KOPT-K1 (cell line): Measurements from ENCODE around the gene GGTLC3.
"Not testable (repeated sequence)": the region's sequence is repeated elsewhere in the genome, so short reads cannot be mapped to it uniquely, and the experiment has no call there.

Source experiments
- H3K27ac ChIP-seq: fragments of 200-600 bp; sonication (generic); 2 replicates; pipeline ENCODE4 v1.5.1; 2016; ENCODE audit warnings: antibody characterized with exemption, mild to moderate bottlenecking, low read depth, low read length; ENCODE audit not compliant: poor library complexity, severe bottlenecking
- H3K36me3 ChIP-seq: fragments of 200-600 bp; sonication (generic); 2 replicates; pipeline ENCODE4 v1.5.1; 2017; ENCODE audit warnings: antibody characterized with exemption, mild to moderate bottlenecking, low read length, moderate library complexity; ENCODE audit not compliant: insufficient read depth
- H3K9me3 ChIP-seq: fragments of 200-600 bp; sonication (generic); 2 replicates; pipeline ENCODE4 v1.5.1; 2017; ENCODE audit warnings: antibody characterized with exemption, low read length, mild to moderate bottlenecking; ENCODE audit not compliant: insufficient read depth, poor library complexity, severe bottlenecking

GGTLC3 gene

DNA sequence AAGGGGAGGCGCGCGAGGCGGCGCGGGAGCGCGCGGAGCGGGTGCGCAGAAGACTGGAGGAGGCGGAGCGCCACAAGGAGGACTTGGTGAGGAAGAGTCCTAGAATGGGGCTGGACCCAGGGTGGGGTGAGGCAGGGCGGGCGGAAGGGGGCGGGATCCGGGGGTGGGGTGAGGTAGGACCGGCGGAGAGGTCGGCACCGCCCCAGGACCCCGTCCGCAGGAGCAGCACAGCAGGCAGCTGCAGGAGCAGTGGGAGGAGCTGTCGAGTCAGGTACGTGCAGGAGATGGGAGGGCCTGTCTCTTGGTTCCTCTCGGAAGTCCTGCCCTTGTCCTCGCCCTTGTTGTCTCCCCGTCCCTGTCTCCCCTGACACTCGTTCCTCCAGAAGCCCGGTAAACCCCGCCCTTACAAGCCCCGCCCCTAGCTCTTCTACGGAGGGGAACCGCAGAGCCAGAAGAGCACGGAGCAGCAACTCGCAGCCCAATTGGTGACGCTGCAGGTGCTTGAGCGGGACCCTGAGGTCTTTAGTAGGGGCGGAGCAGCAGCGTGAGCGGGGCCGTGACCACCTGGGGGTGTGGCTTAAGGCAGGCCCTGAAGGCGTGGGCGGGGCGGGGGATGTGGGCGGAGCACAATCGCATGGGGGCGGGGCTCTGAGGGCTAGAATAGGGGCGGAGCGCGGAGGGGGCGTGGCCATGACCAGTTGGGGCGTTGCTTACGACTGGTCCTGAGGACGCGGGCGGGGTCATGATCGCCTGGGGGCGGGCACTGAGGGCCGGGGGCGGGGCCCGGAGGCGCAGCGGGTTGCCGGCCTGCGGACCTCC lies 10.8 kb upstream of the GGTLC3 start:
- not testable (repeated sequence) for H3K27ac ChIP-seq

DNA sequence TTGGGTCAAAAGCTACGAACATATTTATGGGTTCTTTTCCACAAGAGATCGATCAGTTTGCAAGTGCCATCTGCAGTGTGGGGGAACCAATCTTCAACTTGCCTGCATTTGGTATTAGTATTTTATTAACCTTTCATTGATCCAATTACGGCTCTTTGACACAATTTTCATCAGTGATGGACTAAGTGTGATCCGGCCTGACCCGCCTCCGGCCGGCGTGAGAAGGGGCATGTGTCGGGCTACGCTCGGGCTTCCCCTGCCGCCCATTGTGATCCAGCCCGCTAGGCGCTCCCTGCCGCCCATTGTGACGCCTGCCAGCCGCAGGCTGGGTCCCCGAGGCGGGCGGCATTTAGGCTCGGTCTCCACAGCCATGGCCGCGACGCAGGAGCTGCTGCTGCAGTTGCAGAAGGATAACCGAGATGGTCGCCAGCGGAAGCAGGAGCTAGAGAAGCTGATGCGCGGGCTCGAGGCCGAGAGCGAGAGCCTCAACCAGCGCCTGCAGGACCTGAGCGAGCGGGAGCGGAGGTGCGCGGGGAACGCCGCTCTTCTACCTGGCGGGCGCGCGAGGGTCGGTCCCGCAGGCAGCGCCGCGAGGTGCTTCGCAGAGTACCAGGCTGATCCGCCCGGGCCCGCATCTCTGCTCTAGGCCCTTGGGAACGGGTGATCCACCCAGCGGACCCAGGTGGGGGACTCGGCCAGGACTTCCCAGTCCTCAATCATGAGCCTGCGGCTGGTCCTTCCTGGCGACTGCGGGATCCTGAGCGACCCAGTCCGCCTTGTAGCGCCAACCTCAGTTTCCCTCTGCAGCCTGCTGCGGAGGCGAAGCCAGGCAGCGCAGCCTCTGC lies 10.0 kb upstream of the GGTLC3 start, which contains the start of gene TMEM191B:
Gene TMEM191B (plus strand): TSS at position 51 of the 845 bp plus-strand sequence. CDS start 179 bp downstream, at position 230.
- H3K36me3 ChIP-seq, H3K9me3 ChIP-seq, H3K27ac ChIP-seq: not testable (repeated sequence)

More for the DNA sequence above, 10.8 kb upstream of the GGTLC3 start:
- H3K9me3 ChIP-seq, H3K36me3 ChIP-seq: not testable (repeated sequence)

DNA sequence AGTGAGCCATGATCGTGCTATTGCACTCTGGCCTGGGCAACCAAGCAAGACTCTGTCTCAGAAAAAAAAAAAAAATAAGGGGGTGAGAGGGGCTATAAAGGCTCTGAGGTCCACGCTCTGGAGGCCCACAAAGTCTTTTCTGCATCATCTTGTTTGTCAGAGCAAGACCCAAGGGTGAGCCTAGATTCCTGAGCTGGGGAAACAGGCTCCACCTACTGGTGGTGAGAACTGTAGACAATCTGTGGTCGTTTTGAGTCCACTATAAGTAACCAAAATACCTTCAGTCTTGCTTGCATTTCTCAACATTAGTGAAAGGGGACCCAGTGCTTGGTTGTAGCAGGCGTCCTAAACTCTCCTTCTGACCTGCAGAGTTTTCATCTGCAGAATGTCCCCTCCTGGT lies 5.4 kb upstream of the GGTLC3 start:
- H3K9me3 ChIP-seq, H3K27ac ChIP-seq, H3K36me3 ChIP-seq: not testable (repeated sequence)

DNA sequence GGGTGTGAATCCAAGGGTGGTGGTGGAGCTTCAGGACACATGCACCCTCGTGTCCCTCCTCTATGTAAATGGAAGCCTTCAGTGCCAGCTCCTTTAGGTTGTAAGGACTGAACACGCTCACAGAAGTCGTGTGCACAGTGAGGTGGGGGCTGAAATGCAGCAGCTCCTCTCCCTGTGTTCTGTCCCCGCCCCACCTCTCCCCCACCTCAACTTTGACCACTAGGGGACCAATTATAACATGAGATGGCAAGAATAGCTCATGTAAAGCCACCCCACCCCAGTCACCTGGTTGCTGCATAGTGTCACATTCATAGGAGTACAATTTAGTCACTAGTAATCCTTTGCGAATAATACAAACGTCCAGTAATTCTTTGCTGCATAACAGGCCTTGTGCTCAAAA lies 4.8 kb upstream of the GGTLC3 start:
- not testable (repeated sequence) for H3K27ac ChIP-seq, H3K9me3 ChIP-seq, H3K36me3 ChIP-seq

DNA sequence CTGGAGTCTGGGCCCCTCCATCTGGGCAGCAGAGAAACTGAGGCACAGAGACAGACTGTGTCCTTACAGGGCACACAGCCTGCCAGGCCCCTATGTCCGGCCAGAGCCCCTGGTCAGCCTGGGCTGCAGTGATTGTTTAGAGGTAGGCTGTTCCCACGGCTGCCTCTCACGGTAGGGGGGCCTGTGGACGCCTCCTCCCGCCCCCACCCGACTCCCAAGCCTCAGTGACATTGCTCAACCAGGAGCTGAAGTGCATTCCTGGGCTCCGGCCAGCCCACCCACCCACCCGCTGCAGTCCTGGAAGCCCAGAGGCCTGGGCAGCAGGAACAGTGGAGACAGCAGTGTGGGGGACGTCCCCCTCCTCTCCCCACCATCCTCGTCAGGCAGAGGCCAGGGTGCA lies 4.5 kb downstream of the GGTLC3 start:
- H3K9me3 ChIP-seq, H3K27ac ChIP-seq: not testable (repeated sequence)

DNA sequence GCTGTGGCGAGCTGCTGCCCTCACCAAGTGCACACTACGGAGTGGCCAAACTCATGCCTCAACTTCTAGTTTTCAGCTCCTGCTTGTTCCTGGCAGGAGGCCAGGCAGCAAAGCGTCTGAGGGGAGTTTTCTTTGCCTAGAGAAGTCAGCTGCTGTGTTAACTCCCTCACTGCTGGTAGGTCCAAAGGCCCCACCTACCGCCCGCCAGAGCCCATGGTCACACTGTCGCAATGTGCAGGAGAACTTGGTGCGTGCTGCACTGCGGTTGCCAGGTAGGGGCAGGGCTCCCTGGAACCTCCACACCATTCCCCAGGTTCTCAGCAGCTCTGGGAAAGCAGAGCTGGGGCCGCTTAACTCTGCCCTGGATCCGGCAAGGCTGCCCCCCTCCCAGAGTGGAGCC lies 5.6 kb downstream of the GGTLC3 start:
- not testable (repeated sequence) for H3K27ac ChIP-seq, H3K36me3 ChIP-seq, H3K9me3 ChIP-seq

More for the DNA sequence above, 4.5 kb downstream of the GGTLC3 start:
- not testable (repeated sequence) for H3K36me3 ChIP-seq

DNA sequence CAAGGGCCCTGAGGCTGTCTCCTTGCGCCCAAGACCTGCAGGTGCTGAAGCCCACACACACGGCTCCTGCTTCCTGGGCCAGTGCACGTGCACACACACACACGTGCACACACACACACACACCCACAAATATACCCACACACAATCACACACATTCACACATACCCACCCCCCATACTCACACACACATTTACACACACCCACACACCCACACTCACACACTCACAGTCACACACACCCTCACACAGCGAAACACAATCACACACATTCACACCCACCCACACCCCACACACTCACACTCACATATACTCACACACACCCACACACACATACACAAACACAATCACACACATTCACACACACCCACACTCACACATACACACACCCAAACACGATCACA lies 6.6 kb downstream of the GGTLC3 start:
- not testable (repeated sequence) for H3K36me3 ChIP-seq, H3K27ac ChIP-seq

DNA sequence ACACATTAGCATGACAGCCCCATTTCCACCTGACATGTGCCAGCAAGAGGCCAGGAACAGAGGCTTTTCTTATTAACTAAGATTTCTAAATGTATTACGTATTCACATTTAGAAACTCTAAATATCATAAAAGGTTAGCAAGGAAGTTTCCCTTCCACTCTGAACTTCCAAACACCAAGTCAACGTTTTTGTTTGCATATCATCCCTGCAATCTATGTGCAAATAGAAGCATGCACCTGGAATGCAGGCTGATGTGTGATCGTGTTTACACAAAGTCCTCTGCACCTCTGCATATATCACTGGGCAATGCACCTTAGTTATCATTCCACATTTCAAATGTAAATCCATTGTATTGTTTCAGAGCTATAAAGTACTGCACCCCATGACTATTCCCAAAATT lies 21.7 kb downstream of the GGTLC3 start:
- not testable (repeated sequence) for H3K27ac ChIP-seq, H3K9me3 ChIP-seq, H3K36me3 ChIP-seq

More for the DNA sequence above, 6.6 kb downstream of the GGTLC3 start:
- not testable (repeated sequence) for H3K9me3 ChIP-seq
